Epidermal melanocyte (primary cell): Measurements from ENCODE around the gene SELP.

Source experiments
- DNase-seq: peaks from one replicate; pipeline ENCODE4 v3.0.0; 2011; ENCODE audit warnings: low spot score; ENCODE audit not compliant: insufficient read length

The SELP gene

GRCh38 chr1:169623132-169623926, 6.6 kb downstream of the SELP start:
- DNase-seq, result no peak

GRCh38 chr1:169620565-169620964, 9.4 kb downstream of the SELP start:
- no peak for DNase-seq

GRCh38 chr1:169618367-169618766, 11.6 kb downstream of the SELP start:
- no peak for DNase-seq

- no peak for DNase-seq
Observed at GRCh38 chr1:169615803-169616202, 14.1 kb downstream of the SELP start.

GRCh38 chr1:169610858-169611257, 19.1 kb downstream of the SELP start:
- DNase-seq, result no peak

GRCh38 chr1:169610108-169610507, 19.8 kb downstream of the SELP start:
- no peak for DNase-seq

- DNase-seq, result no peak
Observed at GRCh38 chr1:169608226-169608625, 21.7 kb downstream of the SELP start.

GRCh38 chr1:169604781-169605560, 25.0 kb downstream of the SELP start:
- no peak for DNase-seq

- no peak for DNase-seq
Observed at GRCh38 chr1:169601096-169601881, 28.6 kb downstream of the SELP start.

- no peak for DNase-seq
Observed at GRCh38 chr1:169595764-169596711, 33.9 kb downstream of the SELP start.

- no peak for DNase-seq
Observed at GRCh38 chr1:169594391-169594790, 35.5 kb downstream of the SELP start.

GRCh38 chr1:169590932-169591331, 39.0 kb downstream of the SELP start:
- DNase-seq, result no peak

- no peak for DNase-seq
Observed at GRCh38 chr1:169588785-169589485, 41.0 kb downstream of the SELP start.

GRCh38 chr1:169588112-169588511, 41.8 kb downstream of the SELP start:
- no peak for DNase-seq

- peak; percentile 61 for DNase-seq
Observed at GRCh38 chr1:169586395-169587255, 43.3 kb downstream of the SELP start, which contains the start of gene F5. Gene F5, minus strand, starts transcription at chr1:169586481. Its CDS starts 95 bp downstream, at chr1:169586386.

GRCh38 chr1:169586067-169586394, 43.9 kb downstream of the SELP start:
- DNase-seq, result no peak

GRCh38 chr1:169585181-169585580, 44.7 kb downstream of the SELP start:
- no peak for DNase-seq

- DNase-seq, result no peak
Observed at GRCh38 chr1:169584483-169585144, 45.3 kb downstream of the SELP start.
